GM12878 (cell line): ENCODE data around the gene TAF6. TPM values are rescaled to one million over a fixed set of nuclear protein-coding genes. Genes with fewer than 3 reads are reported as not detected.

Experiments used
- ATF3 ChIP-seq: IDR thresholded peaks from 2 replicates; pipeline ENCODE4 v1.6.1; 2011; ENCODE audit warnings: low read depth, mild to moderate bottlenecking, low read length, moderate library complexity, borderline replicate concordance; ENCODE audit errors: extremely low read depth
- BCL3 ChIP-seq: IDR thresholded peaks from 2 replicates; pipeline ENCODE4 v1.6.1; 2011; ENCODE audit warnings: borderline replicate concordance, low read depth, mild to moderate bottlenecking, moderate library complexity, low read length; ENCODE audit not compliant: insufficient read depth, poor library complexity, severe bottlenecking
- BHLHE40 ChIP-seq, 2 experiments: fragments of 450-650 bp in 1 of 2; IDR thresholded peaks; 2 replicates each; pipeline ENCODE4 v1.6.1; 2011 to 2017; ENCODE audit warnings: low read depth in 2 of 2, borderline replicate concordance in 1 of 2, improper control_type of control experiment in 1 of 2, low read length in 1 of 2, mild to moderate bottlenecking in 1 of 2
- CBFB ChIP-seq: IDR thresholded peaks from 2 replicates; pipeline ENCODE4 v1.6.1; 2016; ENCODE audit warnings: antibody characterized with exemption, low read depth
- CHD2 ChIP-seq: IDR thresholded peaks from 2 replicates; pipeline ENCODE4 v1.6.1; 2011; ENCODE audit warnings: low read depth, low read length, improper control_type of control experiment, borderline replicate concordance
- E4F1 ChIP-seq: fragments of 450-650 bp; IDR thresholded peaks from 2 replicates; pipeline ENCODE4 v1.6.1; 2018; ENCODE audit warnings: borderline replicate concordance, mild to moderate bottlenecking; ENCODE audit not compliant: partially characterized antibody
- ETV6 ChIP-seq, 2 experiments: fragments of 450-650 bp in 1 of 2; IDR thresholded peaks in 1 of 2; conservative IDR thresholded peaks in 1 of 2; 2 replicates each; pipeline ENCODE4 v1.6.1; 2014; ENCODE audit warnings: antibody characterized with exemption in 1 of 2, borderline replicate concordance in 1 of 2, low read depth in 1 of 2, mild to moderate bottlenecking in 1 of 2, moderate library complexity in 1 of 2
- IRF3 ChIP-seq: fragments of 450-650 bp; IDR thresholded peaks from 2 replicates; pipeline ENCODE4 v1.6.1; 2014; ENCODE audit warnings: mild to moderate bottlenecking
- KDM1A ChIP-seq: fragments of 200-600 bp; sonication (generic); IDR thresholded peaks from 2 replicates; pipeline ENCODE4 v1.6.1; 2016; ENCODE audit warnings: borderline replicate concordance
- NFYB ChIP-seq: IDR thresholded peaks from 2 replicates; pipeline ENCODE4 v1.6.1; 2011; ENCODE audit warnings: low read depth, mild to moderate bottlenecking, low read length, improper control_type of control experiment, moderate library complexity; ENCODE audit not compliant: insufficient read depth
- NKRF ChIP-seq: fragments of 450-650 bp; conservative IDR thresholded peaks from 2 replicates; pipeline ENCODE4 v1.6.1; 2017; ENCODE audit warnings: mild to moderate bottlenecking, moderate library complexity
- NRF1 ChIP-seq: conservative IDR thresholded peaks from 2 replicates; pipeline ENCODE4 v1.6.1; 2011; ENCODE audit warnings: mild to moderate bottlenecking, low read depth, low read length, improper control_type of control experiment
- RBBP5 ChIP-seq: fragments of 200-600 bp; sonication (generic); conservative IDR thresholded peaks from 2 replicates; pipeline ENCODE4 v1.6.1; 2016
- RUNX3 ChIP-seq: IDR thresholded peaks from 2 replicates; pipeline ENCODE4 v1.6.1; 2012; ENCODE audit warnings: low read length, inconsistent platforms
- SIN3A ChIP-seq: IDR thresholded peaks from 2 replicates; pipeline ENCODE4 v1.6.1; 2012; ENCODE audit warnings: low read depth, low read length, improper control_type of control experiment
- SMC3 ChIP-seq: IDR thresholded peaks from 2 replicates; pipeline ENCODE4 v1.6.1; 2011; ENCODE audit warnings: low read length, improper control_type of control experiment, borderline replicate concordance
- TAF1 ChIP-seq: IDR thresholded peaks from 2 replicates; pipeline ENCODE4 v1.6.1; 2011; ENCODE audit warnings: mild to moderate bottlenecking, low read depth, low read length, borderline replicate concordance
- TARDBP ChIP-seq: IDR thresholded peaks from 2 replicates; pipeline ENCODE4 v1.6.1; 2016; ENCODE audit warnings: borderline replicate concordance
- WRNIP1 ChIP-seq: IDR thresholded peaks from 2 replicates; pipeline ENCODE4 v1.6.1; 2011; ENCODE audit warnings: low read depth, low read length, improper control_type of control experiment, borderline replicate concordance
- polyA plus RNA-seq, 11 experiments: library from polyadenylated mRNA; depleted of rRNA in 4 of 11; unstranded in 6 of 11; stranded (reverse) in 5 of 11; fragments of >200 nt; fragmentation: Nextera tagmentation in 4 of 11; fragmentation: Illumina TruSeq in 1 of 11; extraction: Ambion mirVana in 4 of 11; extraction: Trizol in 1 of 11; gene quantifications; 1 replicate in 1 of 11; 2 replicates in 10 of 11; pipeline versions ENCODE4 v1.2.1 to v1.2.3, GENCODE V29; 2011 to 2016; ENCODE audit warnings: inconsistent platforms in 2 of 11, missing spikeins in 2 of 11, low read depth in 1 of 11
- total RNA-seq, 4 experiments: library from RNA; depleted of rRNA in 3 of 4; stranded (reverse); fragments of >200 nt in 3 of 4; fragmentation: Illumina TruSeq in 1 of 4; extraction: Trizol in 1 of 4; gene quantifications; 2 replicates each; pipeline versions ENCODE4 v1.2.1 to v1.2.3, GENCODE V29; 2013 to 2021

Gene TAF6
- total and polyA plus RNA-seq, 10 of the 15 experiments (the other 5 are each of a cell fraction or from before 2014, with no cell fraction given), result 0.27 to 42.6 (median 17.0) TPM

- no peak for TF ChIP-seq BCL3
- TF ChIP-seq ETV6 (conservative IDR thresholded peaks at IDR 0.05 in 1 of 2, IDR thresholded peaks at IDR 0.05 in 1 of 2; ENCODE audit: borderline replicate concordance in 1 of 2, low read depth in 1 of 2), result no peak
- 0 out of 2 replicates have a peak, but pooled peaks have one; percentile 6 for TF ChIP-seq SMC3
- peak; percentile 41 for TF ChIP-seq RUNX3
- TF ChIP-seq CHD2, result peak; percentile 83
- TF ChIP-seq TAF1, result peak; percentile 44; the same call in 1 of the 2 replicates
- peak; percentile 70 for TF ChIP-seq IRF3
- no peak for TF ChIP-seq KDM1A
- TF ChIP-seq E4F1, result no peak
- peak; percentile 66 to 89 for TF ChIP-seq BHLHE40 (IDR thresholded peaks at IDR 0.05; ENCODE audit: borderline replicate concordance in 1 of 2, low read depth in 2 of 2, low read length in 1 of 2)
- TF ChIP-seq NFYB, result peak; percentile 94
- 0 out of 2 replicates have a peak, but pooled peaks have one; percentile 6 for TF ChIP-seq NRF1
- TF ChIP-seq NKRF, result peak; percentile 99
- TF ChIP-seq CBFB, result peak; percentile 53
- peak; percentile 97 for TF ChIP-seq SIN3A
- TF ChIP-seq WRNIP1, result no peak
- TF ChIP-seq ATF3, result peak; percentile 88
- no peak for TF ChIP-seq RBBP5
- no peak for TF ChIP-seq TARDBP
These were observed 17.9 kb downstream of the TAF6 start, which contains the start of the genes AP4M1 and MCM7 (continued) for GRCh38 chr7:100101016-100101862.
